Activated CD4-positive, alpha-beta T cell treated with anti-CD3 and anti-CD28 coated beads, Interleukin-2, amount 50 U/mL, for 48 hours (primary cell): ENCODE measurements around the gene FAM184A.

ENCODE experiments used
- DNase-seq, 2 experiments: peaks; one replicate each; pipeline ENCODE4 v3.0.0-alpha.2; 2020

The FAM184A gene

GRCh38 chr6:119097815-119098361 lies 19.4 kb upstream of the FAM184A start:
- DNase-seq = peak; percentile 8 to 30

DNA sequence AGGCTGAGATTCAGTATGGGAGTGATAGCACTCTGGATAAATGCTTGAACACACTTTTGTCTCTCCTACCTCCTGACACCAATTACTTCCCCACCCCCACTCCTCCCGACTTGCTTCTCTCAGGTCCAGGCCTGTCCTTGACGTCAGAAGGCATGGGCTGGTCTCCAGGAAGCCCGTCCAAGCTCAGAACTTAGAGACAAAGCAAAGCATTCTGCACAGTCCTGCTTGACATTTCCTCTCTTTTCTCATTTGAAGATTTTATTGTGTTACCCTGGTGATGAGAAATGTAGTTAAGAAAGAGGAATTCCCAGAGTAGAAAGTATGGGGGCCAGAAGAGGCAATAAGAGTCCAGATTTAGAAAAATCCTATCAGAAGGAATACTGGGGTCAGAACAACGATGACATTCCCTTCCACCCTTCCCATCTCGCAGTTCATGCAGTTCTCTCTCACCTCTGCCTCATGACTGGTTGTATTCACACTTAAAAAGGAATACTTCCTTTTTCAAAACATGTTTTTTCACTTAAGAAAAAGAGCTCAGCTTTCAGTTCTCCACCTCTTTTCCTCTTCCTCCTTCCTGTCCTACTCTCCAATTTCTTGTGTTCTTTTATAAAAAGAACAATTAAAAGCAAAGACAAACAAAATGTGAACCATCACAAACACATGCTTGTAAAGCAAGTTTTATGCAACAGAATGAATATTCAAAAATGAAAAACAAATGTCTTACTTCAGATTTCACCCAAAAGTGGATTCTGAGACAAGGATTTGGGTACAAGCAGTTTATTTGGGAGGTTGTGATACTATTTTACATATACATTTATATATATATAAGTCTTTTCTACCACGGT lies 18.5 kb upstream of the FAM184A start:
- no peak for DNase-seq

DNA sequence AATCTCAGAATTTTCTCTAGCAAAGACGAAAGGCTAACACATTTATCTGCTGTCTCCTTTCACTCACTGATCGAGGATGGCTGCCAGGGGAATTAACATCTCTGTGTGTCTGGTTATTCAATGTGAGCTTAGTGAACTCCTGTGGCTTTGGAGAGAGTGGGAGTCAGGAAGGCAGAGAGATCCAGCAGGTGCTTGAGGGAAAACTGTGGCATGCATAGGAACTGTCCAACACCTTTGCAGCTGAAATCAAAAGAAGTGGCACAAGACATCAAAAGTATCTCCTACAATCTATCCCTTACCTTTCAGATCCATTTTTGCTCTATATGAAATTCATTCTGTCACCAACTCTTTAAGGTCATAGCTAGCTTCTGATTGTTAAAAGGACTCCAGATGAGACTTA lies 11.8 kb upstream of the FAM184A start:
- DNase-seq = no peak

DNA sequence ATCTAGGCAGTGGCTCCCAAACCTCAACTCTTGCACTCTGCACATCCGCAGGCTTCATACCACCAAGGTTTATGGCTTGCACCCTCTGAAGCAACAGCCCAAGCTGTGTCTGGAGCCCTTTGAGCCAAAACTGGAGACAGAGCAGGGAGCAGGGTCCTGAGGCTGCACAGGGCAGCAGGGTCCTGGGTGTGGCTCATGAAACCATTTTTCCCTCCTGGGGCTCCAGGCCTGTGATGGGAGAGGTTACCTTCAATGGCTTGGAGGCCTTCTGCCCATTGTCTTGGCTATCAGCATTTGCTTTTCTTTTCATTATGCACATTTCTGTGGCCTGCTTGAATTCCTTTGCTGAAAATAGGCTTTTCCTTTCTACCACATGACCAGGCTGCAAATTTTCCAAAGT lies 6.3 kb upstream of the FAM184A start:
- DNase-seq = no peak

GRCh38 chr6:119083007-119083406 lies 4.5 kb upstream of the FAM184A start:
- DNase-seq = no peak

DNA sequence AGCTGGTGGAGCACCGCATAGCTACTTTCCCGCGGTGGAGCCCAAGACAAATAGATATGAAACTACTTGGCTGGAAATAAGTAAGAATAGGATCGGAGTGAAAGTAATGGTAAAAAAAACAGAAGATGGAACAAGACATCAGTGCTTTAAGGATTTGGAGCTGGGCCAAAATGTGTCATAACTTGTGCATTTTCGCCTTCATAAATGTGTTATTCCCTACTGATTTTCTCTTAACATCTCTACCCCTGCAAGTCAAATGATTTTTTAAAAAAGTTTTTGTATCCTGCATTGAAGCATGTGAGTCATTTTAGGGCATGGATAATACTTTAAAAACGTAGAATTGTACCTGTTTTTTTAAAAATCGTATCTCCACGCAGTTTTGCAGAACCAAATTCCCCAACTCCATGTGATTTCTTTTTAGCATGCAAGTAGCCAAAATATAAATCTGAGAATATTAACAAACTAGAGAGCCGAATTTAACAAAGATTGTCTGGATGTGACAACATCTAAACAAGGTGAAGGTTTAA lies 882 bp upstream of the FAM184A start:
- no peak for DNase-seq

DNA sequence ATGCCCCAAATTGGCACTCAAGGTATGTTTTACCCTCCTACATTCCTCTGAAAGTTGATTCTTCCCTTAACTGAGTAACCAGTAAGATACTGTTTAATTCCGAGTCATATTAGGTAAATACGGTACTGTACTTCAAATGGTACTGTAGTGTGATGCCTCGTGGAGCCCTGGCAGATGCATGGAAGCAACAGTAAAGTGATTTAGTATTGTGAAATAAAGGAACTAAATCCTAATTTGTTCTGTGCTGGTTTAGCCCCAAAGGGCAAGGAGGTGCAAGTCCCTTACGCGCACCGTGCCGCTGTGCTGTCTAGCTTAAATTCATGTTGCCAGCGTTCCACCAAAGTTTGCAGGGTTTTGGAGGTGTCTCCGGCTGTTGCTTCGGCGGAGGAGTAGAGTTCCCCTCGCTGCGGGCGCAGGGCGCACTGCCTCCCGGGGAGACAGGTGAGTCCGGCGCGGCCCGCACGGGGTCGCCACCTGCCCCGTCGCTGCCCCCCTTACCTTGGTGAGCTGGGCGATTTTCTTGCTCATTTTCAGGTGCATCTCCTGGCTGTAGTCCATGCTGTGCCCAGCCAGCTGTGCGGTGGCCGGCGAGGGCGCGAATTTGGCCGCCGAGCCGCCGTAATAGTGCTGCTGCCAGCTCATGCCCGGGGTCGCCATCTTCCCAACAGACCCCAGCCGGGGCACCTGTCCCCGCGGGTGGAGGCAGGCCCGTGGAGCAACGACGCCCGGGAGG lies 655 bp downstream of the FAM184A start:
- peak; percentile 55 to 61 for DNase-seq

GRCh38 chr6:119077391-119077642 lies 1.1 kb downstream of the FAM184A start:
- DNase-seq = no peak

GRCh38 chr6:119076576-119077390 lies 1.7 kb downstream of the FAM184A start:
- DNase-seq = no peak

DNA sequence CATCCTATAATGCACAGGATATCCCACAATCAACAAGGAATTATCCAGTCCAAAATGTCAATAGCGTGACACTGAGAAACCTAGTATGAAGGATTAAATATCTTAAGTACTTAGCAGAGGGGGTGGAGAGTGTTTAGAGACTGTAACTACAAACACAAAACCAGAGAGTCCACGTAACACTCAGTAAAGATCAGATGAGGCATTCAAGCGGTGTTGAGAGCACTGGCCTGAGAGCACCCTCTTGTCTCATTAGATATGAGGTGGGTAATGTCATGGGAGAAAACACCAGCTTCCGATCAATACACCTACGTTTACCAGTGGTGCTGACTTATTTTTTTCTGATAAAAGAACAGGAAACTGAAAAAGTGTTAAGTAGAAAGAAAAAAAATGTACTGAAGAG lies 2.3 kb downstream of the FAM184A start:
- DNase-seq = peak in 1 of 2 experiments; percentile 33

- DNase-seq = no peak
Observed at GRCh38 chr6:119075200-119075981, 3.1 kb downstream of the FAM184A start.

DNA sequence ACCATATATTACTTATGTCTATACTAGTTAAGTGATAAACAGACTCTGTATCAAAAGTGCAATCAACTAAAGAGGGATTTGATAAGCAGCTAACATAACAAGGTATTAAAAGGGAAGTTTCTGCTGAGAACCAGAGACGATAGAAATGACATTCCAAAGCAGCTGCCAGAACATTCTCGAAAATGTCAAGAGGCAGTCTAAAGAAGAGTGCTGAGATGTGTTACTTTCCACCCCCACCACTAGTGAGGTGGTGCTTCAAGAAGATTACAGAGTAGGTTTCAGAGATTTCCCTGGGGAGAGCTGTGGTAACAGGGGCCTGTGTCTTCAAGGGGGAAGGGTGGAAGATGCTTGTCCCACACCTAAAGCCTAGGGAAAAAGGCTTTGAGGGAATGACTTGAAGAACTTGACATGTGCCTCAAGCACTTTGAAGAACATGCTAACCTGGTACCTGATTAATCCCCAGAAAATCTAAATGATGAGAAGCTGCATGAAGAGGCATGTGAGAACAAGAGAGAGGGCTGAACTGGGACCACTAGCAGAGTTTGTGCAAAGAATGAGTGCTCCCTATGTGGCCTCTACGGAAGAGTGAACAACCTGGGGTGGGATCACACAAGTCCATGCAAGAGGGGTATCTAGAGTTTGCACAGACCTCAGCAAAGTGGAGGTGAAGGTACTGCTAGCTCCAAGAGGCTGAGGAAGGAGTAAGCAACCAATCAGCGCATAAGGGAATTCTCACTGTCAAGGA lies 5.0 kb downstream of the FAM184A start:
- no peak for DNase-seq

DNA sequence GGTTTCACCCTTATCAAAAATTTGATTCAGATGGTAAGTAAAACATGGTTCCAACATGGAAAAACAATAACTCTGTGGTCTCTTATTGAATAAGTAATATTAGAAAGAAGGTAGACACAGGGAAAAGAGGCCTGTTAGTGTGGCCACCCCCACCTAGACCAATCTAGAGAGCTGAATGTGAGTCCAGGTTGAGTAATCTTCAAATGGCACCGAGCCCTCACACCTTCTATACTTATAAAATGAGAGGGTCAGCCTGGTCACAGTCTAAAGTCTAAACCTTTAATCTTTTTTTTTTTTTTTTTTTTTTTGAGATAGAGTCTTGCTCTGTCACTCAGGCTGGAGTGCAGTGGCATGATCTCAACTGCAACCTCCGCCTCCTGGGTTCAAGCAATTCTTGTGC lies 6.9 kb downstream of the FAM184A start:
- no peak for DNase-seq

GRCh38 chr6:119067091-119067490 lies 11.4 kb downstream of the FAM184A start:
- DNase-seq = no peak

DNA sequence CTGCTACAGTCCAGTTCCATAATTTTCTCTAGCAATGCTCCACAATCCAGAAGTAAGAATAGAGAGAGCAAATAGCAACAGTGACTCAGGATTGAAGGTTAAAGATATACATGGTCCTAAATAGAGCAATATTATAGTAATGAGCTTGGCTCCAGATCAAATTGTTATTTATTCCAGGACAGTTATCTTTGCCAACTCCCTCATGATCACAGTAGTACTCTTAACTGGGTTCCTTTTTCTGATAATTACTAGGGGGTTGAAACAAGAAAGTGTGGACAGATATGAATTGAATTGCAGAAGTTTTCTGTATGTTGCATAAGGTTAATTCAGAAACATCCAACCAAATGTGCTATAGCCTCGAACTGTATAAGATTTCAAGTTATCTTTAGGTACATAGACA lies 11.9 kb downstream of the FAM184A start:
- DNase-seq = no peak

DNA sequence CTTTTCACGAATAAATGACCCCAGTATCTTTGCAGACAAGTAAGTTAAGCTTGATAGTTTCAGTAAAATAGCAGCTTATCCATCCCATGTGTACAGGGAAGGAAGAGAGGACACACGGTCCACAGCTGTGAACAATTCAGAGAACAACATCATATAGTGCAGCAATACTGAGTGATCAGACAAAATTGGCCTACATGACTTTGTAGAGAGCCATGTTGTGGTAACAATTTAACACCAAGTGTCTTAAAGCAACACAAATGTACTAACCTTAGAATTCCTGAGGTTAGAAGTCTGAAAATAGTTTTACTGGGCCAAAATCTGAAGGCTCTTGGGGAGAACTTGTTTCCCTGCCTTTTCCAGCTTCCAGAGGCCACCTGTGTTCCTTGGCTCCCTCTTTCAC lies 12.5 kb downstream of the FAM184A start:
- DNase-seq = no peak

DNA sequence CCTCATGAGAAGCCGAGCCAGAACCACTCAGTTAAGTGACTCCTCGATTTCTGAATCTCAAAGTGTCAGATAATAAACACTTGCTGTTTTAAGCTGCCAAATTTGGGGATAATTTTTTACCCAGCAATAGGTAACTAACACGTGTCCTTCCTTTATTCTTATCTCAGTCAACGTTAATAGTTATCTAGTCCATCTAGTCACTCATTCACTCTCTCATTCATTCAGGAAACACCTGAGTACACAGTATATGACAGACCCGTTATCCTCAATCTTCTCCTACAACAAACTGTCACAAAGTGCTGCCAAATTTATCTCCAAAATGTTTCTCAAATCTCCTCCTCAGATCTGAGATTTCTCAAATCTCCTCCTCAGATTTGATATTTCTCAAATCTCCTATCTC lies 13.1 kb downstream of the FAM184A start:
- DNase-seq = no peak

GRCh38 chr6:119063491-119063890 lies 15.0 kb downstream of the FAM184A start:
- DNase-seq = no peak

- DNase-seq = no peak
Observed at GRCh38 chr6:119061215-119061614, 17.2 kb downstream of the FAM184A start.

DNA sequence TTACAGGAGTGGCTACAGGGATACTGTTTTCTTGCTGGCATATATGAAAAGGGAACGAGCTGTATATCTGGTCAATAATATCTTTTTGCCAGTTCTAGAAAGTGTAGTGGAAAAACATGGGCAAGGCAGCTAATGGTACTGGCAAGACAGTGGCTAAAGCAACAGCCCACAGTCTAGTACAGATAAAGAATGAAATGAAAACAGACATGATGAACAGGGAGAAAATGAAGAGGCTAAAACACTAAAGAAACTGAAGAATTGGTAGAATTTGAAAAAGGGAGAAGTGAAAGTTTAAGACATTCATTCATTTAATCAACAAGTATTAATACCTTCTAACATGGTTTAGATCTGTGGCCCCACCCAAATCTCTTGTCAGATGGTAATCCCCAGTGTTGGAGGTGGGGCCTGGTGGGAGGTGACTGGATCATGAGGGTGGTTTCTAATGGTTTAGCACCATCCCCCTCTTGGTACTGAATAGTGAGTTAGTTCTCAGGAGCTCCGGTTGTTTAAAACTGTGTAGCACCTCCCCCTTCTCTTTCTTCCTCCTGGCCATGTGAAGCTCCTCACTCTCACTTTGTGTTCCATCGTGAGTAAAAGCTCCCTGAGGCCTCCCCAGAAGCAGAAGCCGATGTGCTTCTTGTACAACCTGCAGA lies 18.1 kb downstream of the FAM184A start:
- DNase-seq = no peak

- no peak for DNase-seq
Observed at GRCh38 chr6:119055069-119055468, 23.4 kb downstream of the FAM184A start.
